ENCODE results near the gene STRA6. TPM values are rescaled to one million over a fixed set of nuclear protein-coding genes. Genes with fewer than 3 reads are reported as not detected.

Gene STRA6
- total RNA-seq, 2 donors from 2014 or later, result 0.77 to 1.8 TPM

- DNase-seq (ENCODE audit: low spot score), result no peak
- Histone ChIP-seq H3K9me3 (no peaks in the 10 kb centered on the region), H3K4me1 (replicated peaks) (no peaks in the 10 kb centered on the region), H3K27me3 (replicated peaks; ENCODE audit: insufficient read depth) (peaks cover 3% of the 10 kb centered on the region), H3K27ac (no peak overlapping the region), H3K4me3 (no peak overlapping the region), H3K36me3 (no peaks in the 10 kb centered on the region)
- intact Hi-C loops (cut with DNase I), result no loop called here
- TF ChIP-seq CTCF (IDR thresholded peaks at IDR 0.05) (no peak), POLR2A (IDR thresholded peaks at IDR 0.05) (no peak), POLR2AphosphoS5 (IDR thresholded peaks at IDR 0.05) (no peak)
- 78% methylated on average over 3 of the region's 3 CpGs for WGBS
Observed at GRCh38 chr15:74216949-74217348, 14.4 kb upstream of the STRA6 start.

GRCh38 chr15:74215958-74216357, 13.4 kb upstream of the STRA6 start:
- no peak overlapping the region for H3K27ac ChIP-seq
- 79% methylated on average over 8 of the region's 8 CpGs for WGBS
- intact Hi-C loops (cut with DNase I), result no loop called here
- TF ChIP-seq CTCF (IDR thresholded peaks at IDR 0.05), result no peak
- TF ChIP-seq POLR2AphosphoS5 (IDR thresholded peaks at IDR 0.05), result no peak
- no peak for TF ChIP-seq POLR2A (IDR thresholded peaks at IDR 0.05)
- peaks cover 3% of the 10 kb centered on the region for H3K27me3 ChIP-seq (replicated peaks; ENCODE audit: insufficient read depth)
- H3K36me3 ChIP-seq, result no peaks in the 10 kb centered on the region
- H3K4me1 ChIP-seq (replicated peaks), result no peaks in the 10 kb centered on the region
- H3K9me3 ChIP-seq, result no peaks in the 10 kb centered on the region
- no peak overlapping the region for H3K4me3 ChIP-seq
- no peak for DNase-seq (ENCODE audit: low spot score)

- TF ChIP-seq CTCF (IDR thresholded peaks at IDR 0.05), result no peak
- no peak for TF ChIP-seq POLR2AphosphoS5 (IDR thresholded peaks at IDR 0.05)
- TF ChIP-seq POLR2A (IDR thresholded peaks at IDR 0.05), result no peak
- 62% methylated on average over 6 of the region's 6 CpGs for WGBS
- no peaks in the 10 kb centered on the region for H3K9me3 ChIP-seq
- no peak for DNase-seq (ENCODE audit: low spot score)
- no peak overlapping the region for H3K27ac ChIP-seq
- no peak overlapping the region for H3K4me3 ChIP-seq
- peaks cover 3% of the 10 kb centered on the region for H3K27me3 ChIP-seq (replicated peaks; ENCODE audit: insufficient read depth)
- intact Hi-C loops (cut with DNase I), result no loop called here
- H3K4me1 ChIP-seq (replicated peaks), result no peaks in the 10 kb centered on the region
- H3K36me3 ChIP-seq, result no peaks in the 10 kb centered on the region
Observed at GRCh38 chr15:74214324-74215021, 11.9 kb upstream of the STRA6 start.

GRCh38 chr15:74213858-74214284, 11.3 kb upstream of the STRA6 start:
- WGBS, result 75% methylated on average over 7 of the region's 7 CpGs

More at GRCh38 chr15:74213858-74214284, 11.3 kb upstream of the STRA6 start:
- Histone ChIP-seq H3K27ac (no peak overlapping the region), H3K4me3 (no peak overlapping the region), H3K27me3 (replicated peaks; ENCODE audit: insufficient read depth) (peaks cover 3% of the 10 kb centered on the region), H3K36me3 (no peaks in the 10 kb centered on the region), H3K9me3 (no peaks in the 10 kb centered on the region), H3K4me1 (replicated peaks) (no peaks in the 10 kb centered on the region)
- intact Hi-C loops (cut with DNase I), result no loop called here
- TF ChIP-seq POLR2A (IDR thresholded peaks at IDR 0.05), result no peak
- TF ChIP-seq POLR2AphosphoS5 (IDR thresholded peaks at IDR 0.05), result no peak
- no peak for TF ChIP-seq CTCF (IDR thresholded peaks at IDR 0.05)
- no peak for DNase-seq (ENCODE audit: low spot score)

Data from prostate gland (tissue), 2 donors.